ENCODE results near the gene TXNDC17.

The TXNDC17 gene

DNA sequence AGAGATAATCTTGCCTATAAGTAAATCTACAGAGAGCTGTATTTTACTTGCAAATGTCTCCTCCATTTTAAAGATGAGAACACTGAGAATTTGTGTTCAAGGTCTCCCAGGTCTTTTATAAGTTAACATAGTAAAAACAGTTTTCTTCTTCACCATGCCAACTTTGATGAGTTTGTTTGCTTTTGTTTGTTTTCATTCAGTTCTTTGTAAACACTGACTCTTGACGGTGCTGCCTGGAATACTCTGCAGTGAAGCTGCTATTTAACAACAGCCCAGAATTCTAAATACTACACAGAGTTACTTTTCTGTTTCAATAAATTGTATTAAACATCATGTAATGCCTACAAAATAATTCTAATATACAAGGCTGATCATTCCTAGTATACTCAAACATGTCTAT, 43.1 kb upstream of the TXNDC17 start:
- no peak overlapping the region for H3K4me2 ChIP-seq (ENCODE audit: low read depth, low read length, poor library complexity, severe bottlenecking)

DNA sequence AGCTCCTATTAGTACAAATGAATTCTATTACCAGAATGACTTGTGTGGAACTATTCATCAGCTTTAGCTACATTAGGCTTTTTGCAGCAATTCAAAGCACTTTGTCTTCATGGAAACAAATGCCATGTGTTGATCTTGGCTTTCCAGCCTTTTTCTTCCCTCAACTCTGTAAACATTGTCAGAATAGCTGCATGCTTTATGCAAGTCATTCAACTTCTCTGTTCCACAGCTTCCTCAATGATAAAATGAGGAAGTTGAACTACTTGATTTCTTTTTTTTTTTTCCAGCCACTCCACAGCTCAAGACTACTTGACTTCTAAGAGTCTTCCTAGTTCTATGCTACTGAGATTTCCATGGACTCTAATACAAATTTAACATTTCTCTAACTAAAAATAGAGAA, 41.5 kb upstream of the TXNDC17 start:
- no peaks in the 10 kb centered on the region for H3K9me2 ChIP-seq (replicated peaks; ENCODE audit: insufficient read depth, low read length)
- H3K4me3 ChIP-seq (ENCODE audit: insufficient read depth, low read length, poor library complexity, severe bottlenecking): no peak overlapping the region
- H3K79me2 ChIP-seq (ENCODE audit: insufficient read depth, low read length): no peaks in the 10 kb centered on the region
- no peaks in the 10 kb centered on the region for H4K20me1 ChIP-seq (ENCODE audit: low read depth, low read length)
- no peaks in the 10 kb centered on the region for H3F3A ChIP-seq (ENCODE audit: insufficient read depth)
- H3K27me3 ChIP-seq (ENCODE audit: low read length): no peaks in the 10 kb centered on the region
- H3K27ac ChIP-seq (ENCODE audit: low read depth, low read length): no peak overlapping the region; the same call in 1 of the 2 replicates
- no peak overlapping the region for H3K9ac ChIP-seq (ENCODE audit: low read length)
- TF ChIP-seq, protein P1, sequence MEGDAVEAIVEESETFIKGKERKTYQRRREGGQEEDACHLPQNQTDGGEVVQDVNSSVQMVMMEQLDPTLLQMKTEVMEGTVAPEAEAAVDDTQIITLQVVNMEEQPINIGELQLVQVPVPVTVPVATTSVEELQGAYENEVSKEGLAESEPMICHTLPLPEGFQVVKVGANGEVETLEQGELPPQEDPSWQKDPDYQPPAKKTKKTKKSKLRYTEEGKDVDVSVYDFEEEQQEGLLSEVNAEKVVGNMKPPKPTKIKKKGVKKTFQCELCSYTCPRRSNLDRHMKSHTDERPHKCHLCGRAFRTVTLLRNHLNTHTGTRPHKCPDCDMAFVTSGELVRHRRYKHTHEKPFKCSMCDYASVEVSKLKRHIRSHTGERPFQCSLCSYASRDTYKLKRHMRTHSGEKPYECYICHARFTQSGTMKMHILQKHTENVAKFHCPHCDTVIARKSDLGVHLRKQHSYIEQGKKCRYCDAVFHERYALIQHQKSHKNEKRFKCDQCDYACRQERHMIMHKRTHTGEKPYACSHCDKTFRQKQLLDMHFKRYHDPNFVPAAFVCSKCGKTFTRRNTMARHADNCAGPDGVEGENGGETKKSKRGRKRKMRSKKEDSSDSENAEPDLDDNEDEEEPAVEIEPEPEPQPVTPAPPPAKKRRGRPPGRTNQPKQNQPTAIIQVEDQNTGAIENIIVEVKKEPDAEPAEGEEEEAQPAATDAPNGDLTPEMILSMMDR (IDR thresholded peaks at IDR 0.05; ENCODE audit: insufficient read depth, low read length, poor library complexity, severe bottlenecking): no peak
- TF ChIP-seq EZH2phosphoT487 (conservative IDR thresholded peaks at IDR 0.05; ENCODE audit: low read length): no peak
- no peak overlapping the region for H3K4me2 ChIP-seq (ENCODE audit: low read depth, low read length, poor library complexity, severe bottlenecking)
- H2AFZ ChIP-seq (ENCODE audit: low read depth, low read length, severe bottlenecking): peak overlapping the region; percentile 1
- H3K36me3 ChIP-seq (ENCODE audit: low read length): peaks cover 3% of the 10 kb centered on the region; the same call in 1 of the 2 replicates
- no peaks in the 10 kb centered on the region for H3K9me3 ChIP-seq (ENCODE audit: insufficient read depth, low read length)

More for the DNA sequence above, 43.1 kb upstream of the TXNDC17 start:
- Histone ChIP-seq H3K4me3 (ENCODE audit: insufficient read depth, low read length, poor library complexity, severe bottlenecking) (no peak overlapping the region), H3K27ac (ENCODE audit: low read depth, low read length) (no peak overlapping the region), H3K79me2 (ENCODE audit: insufficient read depth, low read length) (no peaks in the 10 kb centered on the region), H3F3A (ENCODE audit: insufficient read depth) (no peaks in the 10 kb centered on the region), H3K27me3 (ENCODE audit: low read length) (no peaks in the 10 kb centered on the region), H3K9me2 (replicated peaks; ENCODE audit: insufficient read depth, low read length) (no peaks in the 10 kb centered on the region), H3K36me3 (ENCODE audit: low read length) (peaks cover 3% of the 10 kb centered on the region; the same call in 1 of the 2 replicates), H3K9ac (ENCODE audit: low read length) (no peak overlapping the region), H2AFZ (ENCODE audit: low read depth, low read length, severe bottlenecking) (no peak overlapping the region), H4K20me1 (ENCODE audit: low read depth, low read length) (no peaks in the 10 kb centered on the region), H3K9me3 (ENCODE audit: insufficient read depth, low read length) (no peaks in the 10 kb centered on the region)
- TF ChIP-seq, protein P1 (IDR thresholded peaks at IDR 0.05; ENCODE audit: insufficient read depth, low read length, poor library complexity, severe bottlenecking): no peak
- no peak for TF ChIP-seq EZH2phosphoT487 (conservative IDR thresholded peaks at IDR 0.05; ENCODE audit: low read length)

DNA sequence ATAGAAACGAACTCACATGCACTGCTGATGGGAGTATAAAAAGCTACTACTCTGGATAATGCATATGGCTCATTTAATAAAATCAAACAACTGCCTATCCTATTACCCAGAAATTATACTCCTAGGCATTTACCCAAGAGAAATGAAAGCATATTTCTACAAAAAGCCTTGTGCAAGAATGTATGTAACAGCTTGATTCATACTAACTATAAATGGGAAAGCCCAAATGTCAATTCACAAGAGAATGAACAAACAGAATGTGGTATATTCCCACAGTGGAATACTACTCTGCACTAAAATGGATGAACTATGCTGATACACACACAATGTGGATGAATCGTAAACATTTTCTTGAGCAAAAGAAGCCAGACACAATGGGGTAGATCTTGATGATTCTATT, 38.7 kb upstream of the TXNDC17 start:
- H3K27ac ChIP-seq (ENCODE audit: low read depth, low read length): no peak overlapping the region
- no peaks in the 10 kb centered on the region for H3K9me3 ChIP-seq (ENCODE audit: insufficient read depth, low read length)
- H3K9ac ChIP-seq (ENCODE audit: low read length): no peak overlapping the region
- H3K4me2 ChIP-seq (ENCODE audit: low read depth, low read length, poor library complexity, severe bottlenecking): no peak overlapping the region
- no peak overlapping the region for H3K4me3 ChIP-seq (ENCODE audit: insufficient read depth, low read length, poor library complexity, severe bottlenecking)
- no peaks in the 10 kb centered on the region for H3K79me2 ChIP-seq (ENCODE audit: insufficient read depth, low read length)
- H3K36me3 ChIP-seq (ENCODE audit: low read length): peaks cover 3% of the 10 kb centered on the region; the same call in 1 of the 2 replicates
- no peaks in the 10 kb centered on the region for H3K9me2 ChIP-seq (replicated peaks; ENCODE audit: insufficient read depth, low read length)
- H2AFZ ChIP-seq (ENCODE audit: low read depth, low read length, severe bottlenecking): no peak overlapping the region
- no peaks in the 10 kb centered on the region for H3K27me3 ChIP-seq (ENCODE audit: low read length)
- no peaks in the 10 kb centered on the region for H3F3A ChIP-seq (ENCODE audit: insufficient read depth)
- H4K20me1 ChIP-seq (ENCODE audit: low read depth, low read length): no peaks in the 10 kb centered on the region
- TF ChIP-seq EZH2phosphoT487 (conservative IDR thresholded peaks at IDR 0.05; ENCODE audit: low read length): no peak
- TF ChIP-seq, protein P1 (IDR thresholded peaks at IDR 0.05; ENCODE audit: insufficient read depth, low read length, poor library complexity, severe bottlenecking): no peak

Measured in SU-DHL-6 (cell line).